WTC11 (cell line): ENCODE data around the gene ZSWIM9. TPM values are rescaled to one million over a fixed set of nuclear protein-coding genes. Genes with fewer than 3 reads are reported as not detected.

Experiments
- ATAC-seq: fragments of 200-7000 bp; cut with Tn5 transposase; 2 replicates; pipeline ENCODE4 v1.10.0; 2021; ENCODE audit warnings: mild to moderate bottlenecking, moderate library complexity
- Bru-seq: library from RNA; stranded (reverse); fragments of 400-500 nt; gene quantifications from one replicate; lab custom pipeline; 2021; lab: Mats Ljungman, UMichigan
- CTCF ChIA-PET: fragments of 300-600 bp; sonication (Branson Sonifier 250); formaldehyde crosslinking; loops from one replicate; lab custom pipeline; 2021; ENCODE audit warnings: antibody characterized with exemption; lab: Charles Lee
- POLR2A ChIA-PET: fragments of 350-600 bp; sonication (Branson Sonifier 250); formaldehyde crosslinking; loops from one replicate; lab custom pipeline; 2021; ENCODE audit warnings: antibody characterized with exemption; lab: Charles Lee
- DNase-seq: peaks from one replicate; pipeline ENCODE4 v3.0.0; 2021; ENCODE audit warnings: low spot score
- H3K27ac Mint-ChIP-seq: 2 replicates; pipeline ENCODE4 v1.8.0; 2021; ENCODE audit warnings: mixed read lengths
- H3K27me3 Mint-ChIP-seq: 2 replicates; pipeline ENCODE4 v1.8.0; 2021; ENCODE audit warnings: low read depth, mild to moderate bottlenecking, moderate library complexity, mixed read lengths
- H3K36me3 Mint-ChIP-seq: 2 replicates; pipeline ENCODE4 v1.8.0; 2021; ENCODE audit warnings: mixed read lengths
- H3K4me1 Mint-ChIP-seq: 2 replicates; pipeline ENCODE4 v1.8.0; 2022; ENCODE audit warnings: mixed read lengths
- H3K4me3 Mint-ChIP-seq: 2 replicates; pipeline ENCODE4 v1.8.0; 2021; ENCODE audit warnings: mild to moderate bottlenecking, moderate library complexity, mixed read lengths
- H3K9me3 Mint-ChIP-seq: 2 replicates; pipeline ENCODE4 v1.8.0; 2021; ENCODE audit warnings: mixed read lengths
- ESRRA ChIP-seq: sonication (generic); formaldehyde crosslinking; IDR thresholded peaks from 2 replicates; pipeline ENCODE4 v1.8.1; 2022; ENCODE audit warnings: mild to moderate bottlenecking, missing genetic modification reagents, borderline replicate concordance
- FOXP1 ChIP-seq: sonication (generic); formaldehyde crosslinking; IDR thresholded peaks from 2 replicates; pipeline ENCODE4 v1.8.0; 2022; ENCODE audit warnings: missing genetic modification reagents, mild to moderate bottlenecking, moderate library complexity, borderline replicate concordance
- GABPB1 ChIP-seq: sonication (generic); formaldehyde crosslinking; IDR thresholded peaks from 2 replicates; pipeline ENCODE4 v1.8.1; 2023; ENCODE audit warnings: mild to moderate bottlenecking, missing genetic modification reagents
- GTF2I ChIP-seq: fragments of 250-450 bp; sonication (Bioruptor Pico); conservative IDR thresholded peaks from 2 replicates; pipeline ENCODE4 v1.4.0; 2021; ENCODE audit warnings: mild to moderate bottlenecking
- JUN ChIP-seq: sonication (generic); formaldehyde crosslinking; IDR thresholded peaks from 2 replicates; pipeline ENCODE4 v1.8.0; 2023; ENCODE audit warnings: mild to moderate bottlenecking, missing genetic modification reagents
- KAT7 ChIP-seq: sonication (generic); formaldehyde crosslinking; IDR thresholded peaks from 2 replicates; pipeline ENCODE4 v1.8.1; 2023; ENCODE audit warnings: missing genetic modification reagents, mild to moderate bottlenecking, borderline replicate concordance
- MYBL2 ChIP-seq: sonication (generic); formaldehyde crosslinking; IDR thresholded peaks from 2 replicates; pipeline ENCODE4 v1.8.1; 2023; ENCODE audit warnings: mild to moderate bottlenecking, moderate library complexity, missing genetic modification reagents
- SMAD4 ChIP-seq: sonication (generic); formaldehyde crosslinking; IDR thresholded peaks from 2 replicates; pipeline ENCODE4 v1.8.0; 2022; ENCODE audit warnings: mild to moderate bottlenecking, missing genetic modification reagents
- SP1 ChIP-seq: sonication (generic); formaldehyde crosslinking; conservative IDR thresholded peaks from 2 replicates; pipeline ENCODE4 v1.8.1; 2022; ENCODE audit warnings: missing genetic modification reagents
- ZNF416 ChIP-seq: fragments of 250-450 bp; sonication (Bioruptor Pico); IDR thresholded peaks from 2 replicates; pipeline ENCODE4 v1.9.0; 2021; ENCODE audit warnings: mild to moderate bottlenecking, inconsistent platforms
- long read RNA-seq, 3 experiments: library from RNA in 1 of 3; library from capped mRNA in 1 of 3; library from polyadenylated mRNA in 1 of 3; unstranded in 2 of 3; stranded (forward) in 1 of 3; transcript quantifications; one replicate each; pipeline ENCODE4 v2.0.0, GENCODE V29; 2021
- total RNA-seq: library from RNA; stranded (reverse); gene quantifications from 3 replicates; pipeline ENCODE4 v1.2.3, GENCODE V29; 2021
- TF ChIP-seq, protein P1 (sequence below): sonication (generic); formaldehyde crosslinking; IDR thresholded peaks from 2 replicates; pipeline ENCODE4 v1.8.0; 2023; ENCODE audit warnings: missing genetic modification reagents, mild to moderate bottlenecking, borderline replicate concordance
- TF ChIP-seq, protein P2 (sequence below): sonication (generic); formaldehyde crosslinking; IDR thresholded peaks from 2 replicates; pipeline ENCODE4 v1.8.1; 2022; ENCODE audit warnings: mild to moderate bottlenecking, moderate library complexity, missing genetic modification reagents
- TF ChIP-seq, protein P3 (sequence below): sonication (generic); formaldehyde crosslinking; conservative IDR thresholded peaks from 2 replicates; pipeline ENCODE4 v1.8.1; 2022; ENCODE audit warnings: mild to moderate bottlenecking, missing genetic modification reagents
- TF ChIP-seq, protein P4 (sequence below): fragments of 250-450 bp; sonication (Bioruptor Pico); IDR thresholded peaks from 2 replicates; pipeline ENCODE4 v1.8.0; 2021; ENCODE audit warnings: mild to moderate bottlenecking
- TF ChIP-seq, protein P5 (sequence below): sonication (generic); formaldehyde crosslinking; IDR thresholded peaks from 2 replicates; pipeline ENCODE4 v1.8.1; 2022; ENCODE audit warnings: low read depth, mild to moderate bottlenecking, moderate library complexity, missing genetic modification reagents, borderline replicate concordance
- TF ChIP-seq, protein P6 (sequence below): sonication (generic); formaldehyde crosslinking; IDR thresholded peaks from 2 replicates; pipeline ENCODE4 v1.8.1; 2022; ENCODE audit warnings: mild to moderate bottlenecking, missing genetic modification reagents, moderate library complexity, borderline replicate concordance
- TF ChIP-seq, protein P7 (sequence below): sonication (generic); formaldehyde crosslinking; IDR thresholded peaks from 2 replicates; pipeline ENCODE4 v1.8.0; 2022; ENCODE audit warnings: mild to moderate bottlenecking, missing genetic modification reagents
- TF ChIP-seq, protein P8 (sequence below): sonication (generic); formaldehyde crosslinking; IDR thresholded peaks from 2 replicates; pipeline ENCODE4 v1.8.1; 2023; ENCODE audit warnings: mild to moderate bottlenecking, missing genetic modification reagents
- TF ChIP-seq, protein P9 (sequence below): sonication (generic); formaldehyde crosslinking; IDR thresholded peaks from 2 replicates; pipeline ENCODE4 v1.8.1; 2023; ENCODE audit warnings: mild to moderate bottlenecking, missing genetic modification reagents, moderate library complexity
- TF ChIP-seq, protein P10 (sequence below): sonication (generic); formaldehyde crosslinking; IDR thresholded peaks from 2 replicates; pipeline ENCODE4 v1.8.0; 2022; ENCODE audit warnings: mild to moderate bottlenecking, missing genetic modification reagents

Gene ZSWIM9
- total RNA-seq (12.8 to 15.9 TPM (median 15.7 TPM) in 3 replicates), Bru-seq, nascent RNA (percentile 72 among the genes with signal in this experiment)
- long read RNA-seq, experiment 1, partial matches to known transcripts, result 11 of 17 reads
- long read RNA-seq, experiment 1, other reads (novel, unspliced or antisense), result 3 of 17 reads
- long read RNA-seq, experiment 2, partial matches to known transcripts, result 4 of 16 reads
- long read RNA-seq, experiment 2, other reads (novel, unspliced or antisense), result 12 of 16 reads
- long read RNA-seq, experiment 3, result 0 reads

DNA sequence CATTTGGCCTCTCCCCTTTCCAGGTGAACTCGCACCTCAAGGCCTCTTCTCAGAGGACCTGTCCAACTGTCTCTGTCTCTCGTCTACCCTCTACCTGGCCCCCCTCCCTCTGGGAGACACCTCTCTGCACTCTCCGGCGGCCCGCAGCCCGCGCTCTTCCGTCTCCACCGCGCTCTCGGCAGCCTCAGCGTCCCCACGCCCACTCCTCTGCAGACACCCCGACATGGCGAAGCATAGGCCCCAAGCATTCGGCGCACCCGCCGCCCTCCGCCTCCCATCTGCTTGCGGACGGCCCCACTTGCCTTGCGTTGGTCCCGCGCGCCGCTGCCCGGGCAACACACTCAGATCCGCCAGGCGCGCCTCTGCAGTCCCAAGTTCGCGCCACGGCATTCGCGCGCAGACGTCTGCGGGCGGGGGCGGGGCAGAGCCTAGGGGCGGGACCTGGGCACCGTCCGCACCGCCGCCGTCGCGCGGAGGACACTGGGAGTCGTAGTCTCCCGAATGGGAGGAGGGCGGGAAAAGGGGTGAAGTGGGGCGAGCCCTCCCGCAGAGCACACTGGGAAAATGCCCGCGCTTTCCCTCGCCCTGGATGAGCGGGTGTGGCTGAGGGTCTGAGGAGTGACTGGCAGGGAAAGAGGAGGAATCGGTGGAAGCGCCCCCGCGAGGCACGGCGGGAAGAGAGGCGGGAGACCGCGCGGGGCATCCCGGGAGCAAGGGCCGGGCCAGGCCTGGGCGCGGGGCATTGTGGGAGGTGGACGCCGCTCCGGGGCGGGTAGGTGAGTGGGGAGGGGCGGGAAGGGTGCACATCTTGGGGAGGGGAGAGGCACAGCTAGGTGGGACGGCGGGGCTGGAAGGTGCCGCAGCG, at the start of gene ZSWIM9, which contains the start of gene LIG1:
Gene ZSWIM9 (plus strand): TSS at position 742 of the 865 bp plus-strand sequence. CDS start 1,123 bp downstream, outside the sequence.
Gene LIG1 (minus strand): TSS at position 406 of the 865 bp plus-strand sequence. CDS start 4,778 bp downstream, outside the sequence.
- peak; percentile 91 for DNase-seq
- peak; percentile 82 for ATAC-seq
- Mint-ChIP-seq H3K4me1 (peaks cover 16% of the 10 kb centered on the region), H3K9me3 (no peaks in the 10 kb centered on the region), H3K36me3 (peaks cover 26% of the 10 kb centered on the region), H3K27me3 (no peaks in the 10 kb centered on the region), H3K27ac (peak within 1 kb of the TSS; percentile 99), H3K4me3 (peak within 1 kb of the TSS; percentile 91)
- POLR2A ChIA-PET, result interaction anchor here (0.6 to 3.2 kb wide), 3 partner anchors 20 to 101 kb away, joined by 3 to 13 read pairs (median 6); no protein-coding TSS in a partner anchor
- CTCF ChIA-PET, result interaction anchor here (0.6 to 3.4 kb wide), 21 partner anchors 12 to 1173 kb away, joined by 3 to 29 read pairs (median 4); partner anchors contain the start of gene KDELR1
- TF ChIP-seq, protein P1, sequence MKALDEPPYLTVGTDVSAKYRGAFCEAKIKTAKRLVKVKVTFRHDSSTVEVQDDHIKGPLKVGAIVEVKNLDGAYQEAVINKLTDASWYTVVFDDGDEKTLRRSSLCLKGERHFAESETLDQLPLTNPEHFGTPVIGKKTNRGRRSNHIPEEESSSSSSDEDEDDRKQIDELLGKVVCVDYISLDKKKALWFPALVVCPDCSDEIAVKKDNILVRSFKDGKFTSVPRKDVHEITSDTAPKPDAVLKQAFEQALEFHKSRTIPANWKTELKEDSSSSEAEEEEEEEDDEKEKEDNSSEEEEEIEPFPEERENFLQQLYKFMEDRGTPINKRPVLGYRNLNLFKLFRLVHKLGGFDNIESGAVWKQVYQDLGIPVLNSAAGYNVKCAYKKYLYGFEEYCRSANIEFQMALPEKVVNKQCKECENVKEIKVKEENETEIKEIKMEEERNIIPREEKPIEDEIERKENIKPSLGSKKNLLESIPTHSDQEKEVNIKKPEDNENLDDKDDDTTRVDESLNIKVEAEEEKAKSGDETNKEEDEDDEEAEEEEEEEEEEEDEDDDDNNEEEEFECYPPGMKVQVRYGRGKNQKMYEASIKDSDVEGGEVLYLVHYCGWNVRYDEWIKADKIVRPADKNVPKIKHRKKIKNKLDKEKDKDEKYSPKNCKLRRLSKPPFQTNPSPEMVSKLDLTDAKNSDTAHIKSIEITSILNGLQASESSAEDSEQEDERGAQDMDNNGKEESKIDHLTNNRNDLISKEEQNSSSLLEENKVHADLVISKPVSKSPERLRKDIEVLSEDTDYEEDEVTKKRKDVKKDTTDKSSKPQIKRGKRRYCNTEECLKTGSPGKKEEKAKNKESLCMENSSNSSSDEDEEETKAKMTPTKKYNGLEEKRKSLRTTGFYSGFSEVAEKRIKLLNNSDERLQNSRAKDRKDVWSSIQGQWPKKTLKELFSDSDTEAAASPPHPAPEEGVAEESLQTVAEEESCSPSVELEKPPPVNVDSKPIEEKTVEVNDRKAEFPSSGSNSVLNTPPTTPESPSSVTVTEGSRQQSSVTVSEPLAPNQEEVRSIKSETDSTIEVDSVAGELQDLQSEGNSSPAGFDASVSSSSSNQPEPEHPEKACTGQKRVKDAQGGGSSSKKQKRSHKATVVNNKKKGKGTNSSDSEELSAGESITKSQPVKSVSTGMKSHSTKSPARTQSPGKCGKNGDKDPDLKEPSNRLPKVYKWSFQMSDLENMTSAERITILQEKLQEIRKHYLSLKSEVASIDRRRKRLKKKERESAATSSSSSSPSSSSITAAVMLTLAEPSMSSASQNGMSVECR (CRISPR knock-in tag), result peak; percentile 92
- TF ChIP-seq, protein P2, sequence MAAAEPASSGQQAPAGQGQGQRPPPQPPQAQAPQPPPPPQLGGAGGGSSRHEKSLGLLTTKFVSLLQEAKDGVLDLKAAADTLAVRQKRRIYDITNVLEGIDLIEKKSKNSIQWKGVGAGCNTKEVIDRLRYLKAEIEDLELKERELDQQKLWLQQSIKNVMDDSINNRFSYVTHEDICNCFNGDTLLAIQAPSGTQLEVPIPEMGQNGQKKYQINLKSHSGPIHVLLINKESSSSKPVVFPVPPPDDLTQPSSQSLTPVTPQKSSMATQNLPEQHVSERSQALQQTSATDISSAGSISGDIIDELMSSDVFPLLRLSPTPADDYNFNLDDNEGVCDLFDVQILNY (CRISPR knock-in tag), result peak; percentile 99
- TF ChIP-seq ESRRA (peak; percentile 50; the same call in 1 of the 2 replicates), FOXP1 (CRISPR knock-in tag) (peak; percentile 43; the same call in 1 of the 2 replicates), JUN (CRISPR knock-in tag) (0 out of 2 replicates have a peak, but pooled peaks have one; percentile 49), SMAD4 (no peak), SP1 (CRISPR knock-in tag) (peak; percentile 74), MYBL2 (CRISPR knock-in tag) (no peak), GTF2I (CRISPR knock-in tag) (no peak), GABPB1 (CRISPR knock-in tag) (peak; percentile 66), ZNF416 (CRISPR knock-in tag) (no peak), KAT7 (CRISPR knock-in tag) (0 out of 2 replicates have a peak, but pooled peaks have one; percentile 45)
- TF ChIP-seq, protein P3, sequence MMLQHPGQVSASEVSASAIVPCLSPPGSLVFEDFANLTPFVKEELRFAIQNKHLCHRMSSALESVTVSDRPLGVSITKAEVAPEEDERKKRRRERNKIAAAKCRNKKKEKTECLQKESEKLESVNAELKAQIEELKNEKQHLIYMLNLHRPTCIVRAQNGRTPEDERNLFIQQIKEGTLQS (CRISPR knock-in tag), result no peak
- TF ChIP-seq, protein P4, sequence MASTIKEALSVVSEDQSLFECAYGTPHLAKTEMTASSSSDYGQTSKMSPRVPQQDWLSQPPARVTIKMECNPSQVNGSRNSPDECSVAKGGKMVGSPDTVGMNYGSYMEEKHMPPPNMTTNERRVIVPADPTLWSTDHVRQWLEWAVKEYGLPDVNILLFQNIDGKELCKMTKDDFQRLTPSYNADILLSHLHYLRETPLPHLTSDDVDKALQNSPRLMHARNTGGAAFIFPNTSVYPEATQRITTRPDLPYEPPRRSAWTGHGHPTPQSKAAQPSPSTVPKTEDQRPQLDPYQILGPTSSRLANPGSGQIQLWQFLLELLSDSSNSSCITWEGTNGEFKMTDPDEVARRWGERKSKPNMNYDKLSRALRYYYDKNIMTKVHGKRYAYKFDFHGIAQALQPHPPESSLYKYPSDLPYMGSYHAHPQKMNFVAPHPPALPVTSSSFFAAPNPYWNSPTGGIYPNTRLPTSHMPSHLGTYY (CRISPR knock-in tag), result no peak
- TF ChIP-seq, protein P5, sequence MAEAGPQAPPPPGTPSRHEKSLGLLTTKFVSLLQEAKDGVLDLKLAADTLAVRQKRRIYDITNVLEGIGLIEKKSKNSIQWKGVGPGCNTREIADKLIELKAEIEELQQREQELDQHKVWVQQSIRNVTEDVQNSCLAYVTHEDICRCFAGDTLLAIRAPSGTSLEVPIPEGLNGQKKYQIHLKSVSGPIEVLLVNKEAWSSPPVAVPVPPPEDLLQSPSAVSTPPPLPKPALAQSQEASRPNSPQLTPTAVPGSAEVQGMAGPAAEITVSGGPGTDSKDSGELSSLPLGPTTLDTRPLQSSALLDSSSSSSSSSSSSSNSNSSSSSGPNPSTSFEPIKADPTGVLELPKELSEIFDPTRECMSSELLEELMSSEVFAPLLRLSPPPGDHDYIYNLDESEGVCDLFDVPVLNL, result peak; percentile 96
- TF ChIP-seq, protein P6, sequence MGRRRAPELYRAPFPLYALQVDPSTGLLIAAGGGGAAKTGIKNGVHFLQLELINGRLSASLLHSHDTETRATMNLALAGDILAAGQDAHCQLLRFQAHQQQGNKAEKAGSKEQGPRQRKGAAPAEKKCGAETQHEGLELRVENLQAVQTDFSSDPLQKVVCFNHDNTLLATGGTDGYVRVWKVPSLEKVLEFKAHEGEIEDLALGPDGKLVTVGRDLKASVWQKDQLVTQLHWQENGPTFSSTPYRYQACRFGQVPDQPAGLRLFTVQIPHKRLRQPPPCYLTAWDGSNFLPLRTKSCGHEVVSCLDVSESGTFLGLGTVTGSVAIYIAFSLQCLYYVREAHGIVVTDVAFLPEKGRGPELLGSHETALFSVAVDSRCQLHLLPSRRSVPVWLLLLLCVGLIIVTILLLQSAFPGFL, result peak; percentile 29; the same call in 1 of the 2 replicates
- TF ChIP-seq, protein P7, sequence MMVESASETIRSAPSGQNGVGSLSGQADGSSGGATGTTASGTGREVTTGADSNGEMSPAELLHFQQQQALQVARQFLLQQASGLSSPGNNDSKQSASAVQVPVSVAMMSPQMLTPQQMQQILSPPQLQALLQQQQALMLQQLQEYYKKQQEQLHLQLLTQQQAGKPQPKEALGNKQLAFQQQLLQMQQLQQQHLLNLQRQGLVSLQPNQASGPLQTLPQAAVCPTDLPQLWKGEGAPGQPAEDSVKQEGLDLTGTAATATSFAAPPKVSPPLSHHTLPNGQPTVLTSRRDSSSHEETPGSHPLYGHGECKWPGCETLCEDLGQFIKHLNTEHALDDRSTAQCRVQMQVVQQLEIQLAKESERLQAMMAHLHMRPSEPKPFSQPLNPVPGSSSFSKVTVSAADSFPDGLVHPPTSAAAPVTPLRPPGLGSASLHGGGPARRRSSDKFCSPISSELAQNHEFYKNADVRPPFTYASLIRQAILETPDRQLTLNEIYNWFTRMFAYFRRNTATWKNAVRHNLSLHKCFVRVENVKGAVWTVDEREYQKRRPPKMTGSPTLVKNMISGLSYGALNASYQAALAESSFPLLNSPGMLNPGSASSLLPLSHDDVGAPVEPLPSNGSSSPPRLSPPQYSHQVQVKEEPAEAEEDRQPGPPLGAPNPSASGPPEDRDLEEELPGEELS (CRISPR knock-in tag), result peak; percentile 72
- TF ChIP-seq, protein P8, sequence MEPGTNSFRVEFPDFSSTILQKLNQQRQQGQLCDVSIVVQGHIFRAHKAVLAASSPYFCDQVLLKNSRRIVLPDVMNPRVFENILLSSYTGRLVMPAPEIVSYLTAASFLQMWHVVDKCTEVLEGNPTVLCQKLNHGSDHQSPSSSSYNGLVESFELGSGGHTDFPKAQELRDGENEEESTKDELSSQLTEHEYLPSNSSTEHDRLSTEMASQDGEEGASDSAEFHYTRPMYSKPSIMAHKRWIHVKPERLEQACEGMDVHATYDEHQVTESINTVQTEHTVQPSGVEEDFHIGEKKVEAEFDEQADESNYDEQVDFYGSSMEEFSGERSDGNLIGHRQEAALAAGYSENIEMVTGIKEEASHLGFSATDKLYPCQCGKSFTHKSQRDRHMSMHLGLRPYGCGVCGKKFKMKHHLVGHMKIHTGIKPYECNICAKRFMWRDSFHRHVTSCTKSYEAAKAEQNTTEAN, result 0 out of 2 replicates have a peak, but pooled peaks have one; percentile 59
- TF ChIP-seq, protein P9, sequence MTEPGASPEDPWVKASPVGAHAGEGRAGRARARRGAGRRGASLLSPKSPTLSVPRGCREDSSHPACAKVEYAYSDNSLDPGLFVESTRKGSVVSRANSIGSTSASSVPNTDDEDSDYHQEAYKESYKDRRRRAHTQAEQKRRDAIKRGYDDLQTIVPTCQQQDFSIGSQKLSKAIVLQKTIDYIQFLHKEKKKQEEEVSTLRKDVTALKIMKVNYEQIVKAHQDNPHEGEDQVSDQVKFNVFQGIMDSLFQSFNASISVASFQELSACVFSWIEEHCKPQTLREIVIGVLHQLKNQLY (CRISPR knock-in tag), result no peak
- TF ChIP-seq, protein P10, sequence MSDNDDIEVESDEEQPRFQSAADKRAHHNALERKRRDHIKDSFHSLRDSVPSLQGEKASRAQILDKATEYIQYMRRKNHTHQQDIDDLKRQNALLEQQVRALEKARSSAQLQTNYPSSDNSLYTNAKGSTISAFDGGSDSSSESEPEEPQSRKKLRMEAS (CRISPR knock-in tag), result 0 out of 2 replicates have a peak, but pooled peaks have one; percentile 22
